H1 (cell line): ENCODE results near the gene SPCS3. TPM values are rescaled to one million over a fixed set of nuclear protein-coding genes. Genes with fewer than 3 reads are reported as not detected.

Source experiments
- CTCF ChIA-PET: fragments of 300-600 bp; sonication (Branson Sonifier 250); formaldehyde crosslinking; loops from one replicate; lab custom pipeline; 2021; ENCODE audit not compliant: partially characterized antibody; lab: Charles Lee
- POLR2A ChIA-PET: fragments of 300-600 bp; sonication (Branson Sonifier 250); formaldehyde crosslinking; loops from one replicate; lab custom pipeline; 2021; ENCODE audit warnings: inconsistent platforms; ENCODE audit not compliant: partially characterized antibody; lab: Charles Lee
- DNase-seq, 2 experiments: peaks; one replicate each; pipeline versions ENCODE4 v3.0.0 to v3.0.0-alpha.2; 2010 to 2022; ENCODE audit warnings: low spot score in 2 of 2, low read depth in 1 of 2, mixed read lengths in 1 of 2
- FAIRE-seq: peaks from 2 replicates; lab custom pipeline; 2011; peaks lifted over from hg19 to GRCh38; lab: Jason Lieb, UNC
- H2AFZ ChIP-seq: 2 replicates; pipeline ENCODE4 v1.8.1; 2012; ENCODE audit warnings: low read length, inconsistent platforms
- H2AK5ac ChIP-seq: 2 replicates; pipeline ENCODE4 v1.6.1; 2013; ENCODE audit warnings: low read depth, low read length
- H2BK120ac ChIP-seq: replicated peaks from 2 replicates; pipeline ENCODE3; 2013; ENCODE audit warnings: low read depth, low read length, inconsistent platforms
- H2BK12ac ChIP-seq: 2 replicates; pipeline ENCODE4 v1.6.1; 2013; ENCODE audit warnings: low read depth, low read length
- H2BK15ac ChIP-seq: 2 replicates; pipeline ENCODE4 v1.6.1; 2013; ENCODE audit warnings: low read length
- H2BK20ac ChIP-seq: 2 replicates; pipeline ENCODE4 v1.6.1; 2013; ENCODE audit warnings: low read length
- H2BK5ac ChIP-seq: 2 replicates; pipeline ENCODE4 v1.6.1; 2013; ENCODE audit warnings: low read depth, low read length
- H3K14ac ChIP-seq: 2 replicates; pipeline ENCODE4 v1.6.1; 2013; ENCODE audit warnings: inconsistent platforms; ENCODE audit not compliant: insufficient read length
- H3K18ac ChIP-seq: 2 replicates; pipeline ENCODE4 v1.6.1; 2013; ENCODE audit warnings: low read length; ENCODE audit errors: extremely low read depth
- H3K23ac ChIP-seq: 2 replicates; pipeline ENCODE4 v1.6.1; 2013; ENCODE audit warnings: inconsistent platforms; ENCODE audit not compliant: insufficient read length
- H3K23me2 ChIP-seq: 2 replicates; pipeline ENCODE4 v1.6.1; 2013; ENCODE audit warnings: low read depth, low read length
- H3K27ac ChIP-seq: 2 replicates; pipeline ENCODE4 v1.6.1; 2011; ENCODE audit warnings: low read depth, low read length, inconsistent platforms
- H3K27me3 ChIP-seq, 4 experiments: replicated peaks in 1 of 4; 1 replicate in 1 of 4; 2 replicates in 3 of 4; pipeline versions ENCODE4 v1.6.1 to v1.8.1; 2011 to 2013; ENCODE audit warnings: low read length in 3 of 4, mild to moderate bottlenecking in 3 of 4, inconsistent platforms in 2 of 4, mixed read lengths in 2 of 4, moderate library complexity in 1 of 4; ENCODE audit not compliant: control insufficient read depth in 3 of 4, insufficient read depth in 3 of 4; ENCODE audit errors: extremely low read depth in 1 of 4
- H3K36me3 ChIP-seq, 4 experiments: 2 replicates each; pipeline versions ENCODE4 v1.6.1 to v1.8.1; 2011 to 2013; ENCODE audit warnings: mild to moderate bottlenecking in 4 of 4, low read length in 3 of 4, moderate library complexity in 2 of 4, control low read depth in 1 of 4, inconsistent platforms in 1 of 4; ENCODE audit not compliant: insufficient read depth in 4 of 4, control insufficient read depth in 2 of 4
- H3K4ac ChIP-seq: replicated peaks from 2 replicates; pipeline ENCODE3; 2013; ENCODE audit warnings: low read length, low read depth, mixed read lengths, inconsistent platforms; ENCODE audit not compliant: insufficient read length
- H3K4me1 ChIP-seq, 4 experiments: replicated peaks in 1 of 4; 1 replicate in 1 of 4; 2 replicates in 3 of 4; pipeline versions ENCODE4 v1.6.1 to v1.8.1; 2011 to 2013; ENCODE audit warnings: low read length in 3 of 4, inconsistent platforms in 2 of 4, mixed read lengths in 1 of 4; ENCODE audit not compliant: insufficient read depth in 4 of 4, control insufficient read depth in 3 of 4
- H3K4me2 ChIP-seq, 2 experiments: 2 replicates each; pipeline versions ENCODE4 v1.6.1 to v1.8.1; 2011 to 2013; ENCODE audit warnings: low read depth in 2 of 2, low read length in 2 of 2, control low read depth in 1 of 2, inconsistent platforms in 1 of 2, mild to moderate bottlenecking in 1 of 2; ENCODE audit not compliant: insufficient read depth in 1 of 2
- H3K4me3 ChIP-seq, 4 experiments: fragments of 200-600, 300-600 bp in 1 of 4; sonication (generic), shearing (Covaris generic), sonication (Bioruptor Twin) in 1 of 4; 2 replicates each; pipeline versions ENCODE4 v1.5.1 to v1.8.1; 2011 to 2016; ENCODE audit warnings: low read length in 4 of 4, low read depth in 3 of 4, control low read depth in 2 of 4, inconsistent platforms in 2 of 4, mild to moderate bottlenecking in 2 of 4, mixed read lengths in 1 of 4, moderate library complexity in 1 of 4; ENCODE audit not compliant: insufficient read depth in 2 of 4; ENCODE audit errors: extremely low read depth in 1 of 4
- H3K56ac ChIP-seq: replicated peaks from 2 replicates; pipeline ENCODE3; 2013; ENCODE audit warnings: low read depth, mild to moderate bottlenecking, mixed read lengths, low read length, inconsistent platforms; ENCODE audit not compliant: insufficient read length
- H3K79me1 ChIP-seq: 2 replicates; pipeline ENCODE4 v1.6.1; 2013; ENCODE audit warnings: low read depth, low read length, control low read depth
- H3K79me2 ChIP-seq, 2 experiments: 2 replicates each; pipeline versions ENCODE4 v1.6.1 to v1.8.1; 2012 to 2013; ENCODE audit warnings: low read length in 2 of 2, mild to moderate bottlenecking in 2 of 2, inconsistent platforms in 1 of 2; ENCODE audit not compliant: insufficient read depth in 2 of 2, control insufficient read depth in 1 of 2
- H3K9ac ChIP-seq, 4 experiments: replicated peaks in 1 of 4; 1 replicate in 1 of 4; 2 replicates in 3 of 4; pipeline versions ENCODE4 v1.6.1 to v1.8.1; 2011 to 2013; ENCODE audit warnings: low read depth in 3 of 4, low read length in 3 of 4, control low read depth in 2 of 4, mild to moderate bottlenecking in 2 of 4, moderate library complexity in 2 of 4, inconsistent platforms in 1 of 4; ENCODE audit errors: extremely low read depth in 1 of 4
- H3K9me3 ChIP-seq, 2 experiments: 2 replicates each; pipeline versions ENCODE4 v1.6.1 to v1.8.1; 2012 to 2013; ENCODE audit warnings: mild to moderate bottlenecking in 2 of 2, moderate library complexity in 2 of 2, control low read depth in 1 of 2, inconsistent platforms in 1 of 2, low read depth in 1 of 2, low read length in 1 of 2, mixed read lengths in 1 of 2; ENCODE audit not compliant: insufficient read depth in 2 of 2
- H4K20me1 ChIP-seq, 2 experiments: replicated peaks in 1 of 2; 2 replicates each; pipeline versions ENCODE3 to v1.8.1; 2011 to 2013; ENCODE audit warnings: inconsistent platforms in 2 of 2, low read length in 2 of 2, mild to moderate bottlenecking in 1 of 2; ENCODE audit not compliant: insufficient read depth in 2 of 2, control insufficient read depth in 1 of 2
- H4K5ac ChIP-seq: 2 replicates; pipeline ENCODE4 v1.6.1; 2013; ENCODE audit warnings: low read length, low read depth, mixed read lengths, inconsistent platforms; ENCODE audit not compliant: insufficient read length
- H4K8ac ChIP-seq: 2 replicates; pipeline ENCODE4 v1.8.0; 2013; ENCODE audit warnings: mild to moderate bottlenecking, moderate library complexity, low read length, inconsistent platforms; ENCODE audit not compliant: insufficient read depth; ENCODE audit errors: extremely low read depth
- H4K91ac ChIP-seq: replicated peaks from 2 replicates; pipeline ENCODE3; 2013; ENCODE audit warnings: low read length, mixed read lengths, inconsistent platforms; ENCODE audit not compliant: insufficient read length
- ASH2L ChIP-seq: fragments of 200-600, 300-600 bp; sonication (generic); IDR thresholded peaks from one replicate; pipeline ENCODE4 v1.7.1; 2017; ENCODE audit warnings: low read length
- ATF3 ChIP-seq: IDR thresholded peaks from 2 replicates; pipeline ENCODE4 v1.6.1; 2011; ENCODE audit warnings: low read depth, mild to moderate bottlenecking, low read length; ENCODE audit not compliant: insufficient read depth
- BRCA1 ChIP-seq: IDR thresholded peaks from 2 replicates; pipeline ENCODE4 v1.6.1; 2012; ENCODE audit warnings: low read depth, low read length, improper control_type of control experiment
- CBX5 ChIP-seq: fragments of 300-800, 300-1000 bp; sonication (generic); IDR thresholded peaks from 2 replicates; pipeline ENCODE4 v1.7.1; 2016; ENCODE audit warnings: antibody characterized with exemption, low read length, low read depth
- KDM5A ChIP-seq: fragments of 200-600 bp; IDR thresholded peaks from 2 replicates; pipeline ENCODE4 v1.7.1; 2012; ENCODE audit warnings: mild to moderate bottlenecking, low read length, inconsistent platforms, mixed read lengths
- POLR2AphosphoS5 ChIP-seq: IDR thresholded peaks from 2 replicates; pipeline ENCODE4 v1.6.1; 2011; ENCODE audit warnings: low read depth, low read length
- RAD21 ChIP-seq, 2 experiments: IDR thresholded peaks in 1 of 2; conservative IDR thresholded peaks in 1 of 2; 2 replicates each; pipeline ENCODE4 v1.6.1; 2011; ENCODE audit warnings: low read depth in 2 of 2, low read length in 2 of 2, improper control_type of control experiment in 1 of 2, inconsistent platforms in 1 of 2, mild to moderate bottlenecking in 1 of 2, moderate library complexity in 1 of 2
- SIRT6 ChIP-seq: IDR thresholded peaks from one replicate; pipeline ENCODE4 v1.7.1; 2012; ENCODE audit warnings: low read length, inconsistent platforms
- USF2 ChIP-seq: IDR thresholded peaks from 2 replicates; pipeline ENCODE4 v1.6.1; 2011; ENCODE audit warnings: low read length, improper control_type of control experiment
- YY1 ChIP-seq: IDR thresholded peaks from 2 replicates; pipeline ENCODE4 v1.6.1; 2011; ENCODE audit warnings: low read depth, mild to moderate bottlenecking, low read length
- ZNF274 ChIP-seq: IDR thresholded peaks from 2 replicates; pipeline ENCODE4 v1.7.0; 2012; ENCODE audit warnings: low read length, borderline replicate concordance; ENCODE audit errors: extremely low read depth
- WGBS, 2 experiments: shearing (Covaris generic) in 1 of 2; methylation state at CpG; one replicate each; pipeline versions ENCODE4 v1.1.6 to v1.1.7; 2013 to 2015; ENCODE audit warnings: low lambda C conversion rate in 2 of 2, mixed read lengths in 2 of 2, inconsistent platforms in 1 of 2, low coverage in 1 of 2, missing lambda C conversion rate in 1 of 2; ENCODE audit not compliant: insufficient replicate concordance in 2 of 2, insufficient coverage in 1 of 2, insufficient read length in 1 of 2; ENCODE audit errors: extremely low coverage in 1 of 2, missing lambda C conversion rate in 1 of 2; 5-methylcytosine and 5-hydroxymethylcytosine counted together
- polyA plus RNA-seq, 7 experiments: library from polyadenylated mRNA; depleted of rRNA in 3 of 7; stranded (reverse) in 5 of 7; unstranded in 2 of 7; fragments of >200 nt in 5 of 7; fragments of 200-250 nt in 2 of 7; gene quantifications; 1 replicate in 5 of 7; 2 replicates in 1 of 7; 4 replicates in 1 of 7; pipeline versions ENCODE4 v1.2.1 to v1.2.3, GENCODE V29; 2011 to 2013; ENCODE audit warnings: missing spikeins in 2 of 7, mixed read lengths in 2 of 7
- total RNA-seq: library from RNA; stranded (reverse); fragmentation: NEBNext Ultra II Directional; extraction: Animal tissue kit (Norgen Biotek cat#: 25700); gene quantifications from 2 replicates; pipeline ENCODE4 v1.2.1, GENCODE V29; 2021

The SPCS3 gene
- total and polyA plus RNA-seq, 2 of the 8 experiments (the other 6 are each of a cell fraction or from before 2014, with no cell fraction given), result 18.4 to 117 TPM

GRCh38 chr4:176308441-176308840 lies 11.3 kb upstream of the SPCS3 start:
- Histone ChIP-seq H3K27me3 (peaks cover 0 to 7% (median 3%) of the 10 kb centered on the region in 4 experiments; a peak in 3 of 7 replicates), H3K4me2 (no peak overlapping the region), H2AK5ac (no peak overlapping the region), H3K18ac (no peak overlapping the region), H3K4ac (no peak overlapping the region), H3K23ac (no peak overlapping the region), H3K27ac (no peak overlapping the region), H3K79me2 (no peaks in the 10 kb centered on the region), H3K36me3 (no peaks in the 10 kb centered on the region; a peak in 1 of 8 replicates), H4K8ac (no peak overlapping the region), H2BK20ac (no peak overlapping the region), H3K4me3 (no peak overlapping the region), H4K5ac (no peak overlapping the region), H4K91ac (no peak overlapping the region), H3K79me1 (no peaks in the 10 kb centered on the region), H3K56ac (no peak overlapping the region), H2BK15ac (no peak overlapping the region), H2BK12ac (no peak overlapping the region), H3K4me1 (no peaks in the 10 kb centered on the region), H4K20me1 (no peaks in the 10 kb centered on the region), H2BK5ac (no peak overlapping the region), H3K9me3 (no peaks in the 10 kb centered on the region), H3K23me2 (no peaks in the 10 kb centered on the region), H3K9ac (no peak overlapping the region), H2BK120ac (no peak overlapping the region), H3K14ac (no peak overlapping the region), H2AFZ (no peak overlapping the region)
- ChIA-PET POLR2A (interaction anchor here (1.3 kb wide), 1 partner anchor 11 kb away, joined by 4 read pairs; no protein-coding TSS in a partner anchor), CTCF (interaction anchor here (1.3 kb wide), 1 partner anchor 31 kb away, joined by 5 read pairs; no protein-coding TSS in a partner anchor)
- FAIRE-seq (no peak), DNase-seq (no peak)
- WGBS, 2 experiments, result 89% methylated on average over 3 of the region's 3 CpGs; no CpG with 5 or more reads in 1 of the 2 experiments
- TF ChIP-seq POLR2AphosphoS5, result no peak
- TF ChIP-seq CBX5, result no peak
- TF ChIP-seq USF2, result no peak
- no peak for TF ChIP-seq KDM5A
- TF ChIP-seq SIRT6, result no peak
- no peak for TF ChIP-seq BRCA1
- no peak for TF ChIP-seq ATF3
- no peak for TF ChIP-seq ASH2L
- TF ChIP-seq RAD21 (IDR thresholded peaks at IDR 0.05 in 1 of 2, conservative IDR thresholded peaks at IDR 0.05 in 1 of 2; ENCODE audit: low read depth in 2 of 2, low read length in 2 of 2), result no peak
- no peak for TF ChIP-seq ZNF274
- no peak for TF ChIP-seq YY1
